K562 (cell line): Measurements from ENCODE around the gene SSR2. TPM values are rescaled to one million over a fixed set of nuclear protein-coding genes. Genes with fewer than 3 reads are reported as not detected.
A peak's percentile ranks its signal among the peaks of the same experiment; 100 is the strongest.

ENCODE experiments used
- REST ChIP-seq, 2 experiments: fragments of 450-650 bp; formaldehyde crosslinking in 1 of 2; IDR thresholded peaks; 2 replicates each; pipeline versions ENCODE4 v1.4.0 to v1.6.1; 2014 to 2020; ENCODE audit warnings: mild to moderate bottlenecking in 2 of 2, borderline replicate concordance in 1 of 2, low read depth in 1 of 2
- polyA plus RNA-seq, 8 experiments: library from polyadenylated mRNA; depleted of rRNA in 4 of 8; stranded (reverse) in 5 of 8; unstranded in 3 of 8; fragments of >200 nt; fragmentation: Nextera tagmentation in 2 of 8; fragmentation: Illumina TruSeq in 1 of 8; extraction: Ambion mirVana in 2 of 8; extraction: Trizol in 1 of 8; gene quantifications; 2 replicates each; pipeline versions ENCODE4 v1.2.1 to v1.2.3, GENCODE V29; 2011 to 2014; ENCODE audit warnings: inconsistent platforms in 1 of 8, missing spikeins in 1 of 8
- total RNA-seq, 7 experiments: library from RNA; depleted of rRNA in 6 of 7; stranded (reverse); fragments of >200 nt in 6 of 7; fragmentation: Illumina TruSeq in 2 of 7; extraction: Trizol in 2 of 7; gene quantifications; 2 replicates each; pipeline versions ENCODE4 v1.2.1 to v1.2.3, GENCODE V29; 2011 to 2021; ENCODE audit warnings: low replicate concordance in 1 of 7

SSR2 gene
- total and polyA plus RNA-seq, 9 of the 15 experiments (the other 6 are each of a cell fraction or from before 2014, with no cell fraction given), result 161 to 411 (median 240) TPM

GRCh38 chr1:155966135-155966534 is 54.6 kb downstream of the SSR2 start (continued):
- TF ChIP-seq REST (IDR thresholded peaks at IDR 0.05; ENCODE audit: borderline replicate concordance) (0 out of 2 replicates have a peak, but pooled peaks have one; percentile 23), REST (CRISPR knock-in tag; IDR thresholded peaks at IDR 0.05; ENCODE audit: low read depth) (no peak)
- TF ChIP-seq, all 486 proteins: peak for 6
